GM19455 (cell line): ENCODE measurements around the gene BRSK2.

ENCODE experiments used
- ATAC-seq: cut with Tn5 transposase; IDR thresholded peaks from one replicate; pipeline ENCODE4 v1.9.1; 2021; ENCODE audit not compliant: unreplicated experiment

The BRSK2 gene

DNA sequence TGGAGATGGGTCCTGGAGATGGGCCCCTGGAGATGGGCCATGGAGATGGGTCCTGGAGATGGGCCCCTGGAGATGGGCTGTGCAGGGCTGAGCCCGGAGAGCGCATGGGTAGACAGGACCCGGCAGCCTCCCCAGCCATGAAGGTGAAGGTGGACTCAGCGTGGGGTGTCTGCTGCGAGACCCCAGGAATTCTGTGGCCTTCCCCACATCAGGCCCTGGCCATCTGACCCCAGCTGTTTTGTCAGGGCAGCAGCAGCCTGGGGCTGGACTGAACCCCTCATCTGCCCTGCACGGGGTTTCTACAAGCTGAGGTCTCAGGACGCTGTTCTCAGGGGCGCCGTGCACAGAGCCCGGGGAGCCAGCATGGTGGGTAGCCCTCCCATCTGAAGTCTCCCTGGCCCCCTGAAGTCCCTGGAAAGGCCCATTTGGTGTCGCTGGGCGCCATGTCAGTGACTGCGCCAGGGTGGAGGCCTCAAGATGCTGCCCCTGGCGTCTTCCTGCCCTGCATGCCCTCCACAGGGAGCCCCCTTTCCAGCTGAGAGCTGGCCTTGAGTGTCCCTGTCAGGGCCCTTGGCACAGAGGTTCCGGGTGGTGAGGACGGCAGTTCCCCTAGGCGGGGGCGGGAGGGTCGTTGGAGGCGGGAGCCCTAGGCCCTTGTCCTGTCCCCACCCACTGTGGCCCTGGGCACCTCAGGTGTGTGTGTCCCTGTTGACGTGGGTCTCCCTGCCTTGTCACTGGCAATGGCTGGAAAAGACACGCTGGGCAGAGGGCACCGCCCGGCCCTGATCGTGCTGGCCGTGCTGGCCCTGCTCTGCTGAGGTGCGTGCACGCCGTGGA is 5.4 kb downstream of the BRSK2 start:
- no peak for ATAC-seq

GRCh38 chr11:1395773-1396374 is 6.1 kb downstream of the BRSK2 start:
- ATAC-seq = no peak

DNA sequence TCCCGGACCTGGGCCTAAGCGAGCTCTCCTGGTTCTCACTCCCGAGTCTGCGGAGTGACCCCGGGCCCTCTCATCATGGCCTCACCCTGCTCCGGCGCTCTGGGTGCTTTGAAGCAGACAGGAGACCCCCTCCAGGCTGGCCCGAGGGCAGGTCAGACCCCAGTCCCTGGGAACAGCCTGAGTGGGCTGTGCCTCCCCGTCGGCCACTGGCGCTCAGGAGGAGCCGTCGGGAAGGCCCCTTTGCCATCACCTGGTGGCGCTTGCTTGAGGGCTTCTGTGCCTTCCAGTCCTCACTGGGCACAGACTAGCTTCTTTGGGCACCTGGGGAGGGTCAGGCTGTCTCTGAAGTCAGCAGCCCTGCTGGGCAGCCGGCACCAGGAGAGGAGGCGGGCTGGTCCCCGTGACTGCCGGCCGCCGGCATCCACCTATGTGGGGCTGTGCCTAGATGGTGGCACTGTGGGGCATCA is 6.7 kb downstream of the BRSK2 start:
- ATAC-seq = no peak

DNA sequence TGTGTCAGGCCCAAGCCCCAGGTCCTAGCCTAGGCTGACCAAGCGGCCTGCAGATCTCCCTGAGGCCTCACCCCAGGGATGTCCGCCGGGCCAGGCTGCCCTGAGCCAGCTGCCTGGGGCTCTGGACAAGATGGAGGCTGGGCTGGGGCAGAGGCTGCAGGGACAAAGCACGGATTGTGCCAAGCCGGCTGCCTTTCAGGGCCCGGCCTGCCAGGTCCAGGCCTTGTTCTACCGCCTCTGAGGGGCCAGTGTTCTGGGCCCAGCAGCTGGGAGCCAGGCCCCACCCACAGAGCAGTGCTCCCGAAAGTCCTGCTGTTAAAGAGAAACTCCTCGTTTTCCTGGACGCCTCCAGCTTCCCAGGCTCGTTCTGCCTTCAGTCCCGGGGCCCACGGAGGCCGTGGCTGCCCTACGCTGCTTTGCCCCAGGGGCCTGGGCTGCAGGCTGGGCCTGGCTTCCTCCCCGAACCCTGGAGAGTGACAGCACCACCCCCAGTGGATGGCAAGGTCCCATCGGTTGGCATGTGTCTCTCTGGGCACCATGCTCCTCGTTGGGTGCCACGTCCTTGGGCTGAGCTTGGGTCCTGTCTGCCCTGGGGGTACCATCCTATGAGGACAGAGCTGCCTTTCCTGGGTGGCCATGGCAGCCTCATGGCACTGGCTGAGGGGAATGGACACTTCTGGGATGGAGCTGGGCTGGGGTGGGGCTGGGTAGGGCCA is 7.6 kb downstream of the BRSK2 start:
- ATAC-seq = no peak

- no peak for ATAC-seq
Measured at GRCh38 chr11:1397862-1398527, 8.3 kb downstream of the BRSK2 start.

GRCh38 chr11:1398528-1399235 is 8.9 kb downstream of the BRSK2 start:
- ATAC-seq = no peak

DNA sequence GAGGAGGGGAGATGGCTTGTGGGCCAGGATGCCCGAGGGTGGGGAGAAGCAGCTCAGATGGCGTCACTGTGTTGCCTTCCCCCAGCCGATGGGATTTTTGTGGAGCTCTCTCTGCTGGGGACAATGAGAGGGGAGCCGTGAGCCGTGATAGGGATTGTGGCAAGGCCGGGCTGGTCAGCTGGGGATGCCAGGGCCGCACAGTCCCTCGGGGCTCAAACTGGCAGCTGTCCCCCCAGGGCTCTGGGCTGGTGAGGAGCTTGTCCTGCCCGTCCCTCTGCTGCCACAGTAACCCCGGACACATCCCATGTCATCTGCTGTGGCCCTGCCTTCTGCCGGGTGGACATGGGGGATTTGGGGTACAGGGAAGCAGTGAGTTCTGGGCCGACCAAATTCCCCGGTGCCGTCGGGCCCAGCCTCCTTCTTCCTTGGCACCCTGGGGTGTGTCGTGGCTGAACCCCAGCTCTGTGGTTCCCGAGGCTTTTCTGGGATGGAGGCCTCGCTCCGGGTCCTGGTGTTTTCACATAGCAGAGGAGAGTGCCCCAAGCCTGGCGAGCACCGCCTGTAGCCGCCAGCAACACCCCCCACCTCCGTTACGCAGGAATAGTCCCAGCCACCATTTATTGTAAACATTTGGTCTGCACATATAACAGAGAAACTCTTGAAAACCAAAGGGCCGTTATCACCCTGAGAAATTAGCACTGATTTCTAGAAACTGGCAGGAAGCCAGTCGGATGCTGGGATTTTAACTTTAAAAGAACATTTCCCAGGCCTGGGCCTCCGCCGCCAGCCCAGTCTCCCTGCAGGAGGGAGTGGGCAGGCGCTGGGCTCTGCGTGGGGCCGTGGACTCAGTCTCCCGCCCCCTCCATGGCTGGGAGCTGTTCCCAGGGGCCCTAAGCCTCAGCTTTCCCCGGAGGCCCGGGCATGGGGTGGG is 9.9 kb downstream of the BRSK2 start:
- ATAC-seq = no peak

- no peak for ATAC-seq
Measured at GRCh38 chr11:1400317-1401170, 10.8 kb downstream of the BRSK2 start.

DNA sequence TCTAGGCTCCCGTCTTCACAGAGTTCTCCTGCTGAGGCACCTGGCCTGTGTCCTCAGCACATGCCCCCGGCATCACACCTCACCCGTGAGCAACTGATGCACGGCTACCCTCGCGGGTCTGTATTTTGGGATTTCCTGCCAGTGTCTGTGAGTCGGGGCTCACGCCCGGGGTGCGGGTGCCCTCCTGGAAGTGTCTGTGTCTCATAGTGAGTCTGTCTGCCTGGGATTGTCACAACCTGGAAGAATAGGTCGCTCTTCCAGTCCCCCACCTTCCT is 11.4 kb downstream of the BRSK2 start:
- no peak for ATAC-seq

- no peak for ATAC-seq
Measured at GRCh38 chr11:1401656-1402221, 12.0 kb downstream of the BRSK2 start.

GRCh38 chr11:1402355-1403077 is 12.8 kb downstream of the BRSK2 start:
- ATAC-seq = no peak

- no peak for ATAC-seq
Measured at GRCh38 chr11:1403078-1403620, 13.4 kb downstream of the BRSK2 start.

- no peak for ATAC-seq
Measured at GRCh38 chr11:1403721-1404460, 14.2 kb downstream of the BRSK2 start.

DNA sequence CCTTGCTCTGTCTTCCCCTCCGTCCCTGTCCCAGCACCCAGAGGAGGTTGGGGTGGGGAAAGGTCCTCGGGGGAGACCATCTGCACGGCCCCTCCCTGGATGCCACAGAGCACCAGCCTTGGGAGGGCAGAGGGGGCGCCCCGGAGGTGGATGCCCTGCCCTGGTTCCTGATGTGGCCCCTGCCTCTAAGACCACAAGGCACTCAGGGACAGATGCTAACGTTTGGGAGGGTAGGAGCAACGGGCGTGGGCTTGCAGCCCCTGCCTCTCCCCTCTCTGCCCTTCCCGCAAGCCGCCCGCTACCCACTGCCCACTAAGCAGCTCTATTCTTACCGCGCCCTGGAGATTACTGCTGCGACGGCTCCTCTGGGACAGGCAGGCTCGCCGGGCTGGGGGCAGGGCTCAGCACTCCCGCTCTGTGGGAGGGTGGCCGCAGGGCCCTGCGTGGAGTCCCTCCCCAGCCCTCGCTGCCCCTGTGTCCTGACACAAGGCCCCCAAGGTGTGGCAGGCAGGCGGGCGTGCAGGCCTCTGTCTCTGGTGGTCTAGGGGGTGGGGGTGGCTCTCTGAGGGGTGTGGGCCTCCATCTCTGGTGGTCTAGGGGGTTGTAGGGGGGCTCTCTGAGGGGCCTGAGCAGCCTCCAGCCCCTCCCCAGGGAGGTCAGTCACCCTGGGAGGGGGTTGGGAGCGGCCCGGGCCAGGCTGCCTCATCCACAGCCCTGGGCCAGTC is 14.9 kb downstream of the BRSK2 start:
- ATAC-seq = no peak

DNA sequence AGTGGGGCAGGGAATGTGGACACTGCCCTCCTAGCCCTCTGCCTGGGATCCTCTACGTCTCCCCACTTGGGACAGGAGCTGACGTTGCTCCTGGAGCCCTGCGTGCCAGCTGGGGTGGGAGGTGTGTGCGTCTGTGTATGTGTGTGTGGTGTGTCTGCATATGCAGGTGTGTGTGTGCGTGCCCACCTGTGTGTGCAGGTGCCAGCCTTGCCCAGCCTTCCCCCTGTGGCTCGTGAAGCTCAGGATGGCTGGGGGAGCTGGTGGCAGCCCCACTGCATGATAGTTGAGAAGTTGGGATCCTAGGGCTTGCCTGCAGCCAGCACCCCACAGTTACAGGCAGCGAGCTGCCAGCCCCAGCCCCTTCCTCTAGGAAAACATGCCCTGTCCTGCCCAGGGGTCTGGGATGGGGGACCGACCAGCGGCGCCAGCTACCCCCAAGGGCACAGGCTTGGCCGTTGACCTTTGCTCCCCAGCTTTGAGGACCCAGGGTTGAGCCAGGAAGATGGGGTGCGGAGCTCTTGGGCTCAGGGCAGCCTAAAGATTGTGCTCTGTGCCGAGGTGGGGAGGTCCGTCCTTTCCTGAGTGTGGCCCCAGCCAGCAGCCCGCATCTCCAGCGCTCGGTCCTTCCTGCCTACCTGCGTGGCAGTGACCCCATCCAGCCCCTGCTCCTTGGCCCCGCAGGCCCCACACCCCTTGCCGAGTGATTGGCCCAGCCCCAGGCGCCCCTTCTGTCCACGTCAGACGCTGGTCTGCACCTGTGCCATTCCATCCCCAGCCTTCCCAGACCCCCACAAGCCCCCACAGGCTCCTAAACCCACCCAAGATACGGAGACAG is 15.7 kb downstream of the BRSK2 start:
- no peak for ATAC-seq
